ENCODE results near the gene ROS1.

The ROS1 gene

GRCh38 chr6:117441824-117442264 is 16.1 kb upstream of the ROS1 start:
- Histone ChIP-seq H3K23ac (ENCODE audit: low read length in 2 of 2) (no peak overlapping the region), H2BK120ac (ENCODE audit: low read depth, low read length) (no peak overlapping the region), H3K4ac (ENCODE audit: low read depth in 1 of 2, low read length in 2 of 2) (no peak overlapping the region), H2BK15ac (ENCODE audit: low read depth, poor library complexity, severe bottlenecking) (no peak overlapping the region), H3K9ac (ENCODE audit: low read length) (peak overlapping the region; percentile 27), H4K8ac (ENCODE audit: low read length) (no peak overlapping the region), H3K9me3 (ENCODE audit: control insufficient read depth, low read length) (peaks cover 12% of the 10 kb centered on the region), H4K91ac (ENCODE audit: low read length) (no peak overlapping the region), H3K14ac (ENCODE audit: low read length in 2 of 2) (no peak overlapping the region), H3K36me3 (ENCODE audit: control insufficient read depth in 1 of 2, insufficient read depth in 2 of 2, low read depth in 1 of 2, low read length in 2 of 2) (no peaks in the 10 kb centered on the region), H3K27ac (ENCODE audit: low read length, poor library complexity, severe bottlenecking) (no peak overlapping the region), H2AK5ac (ENCODE audit: low read length, severe bottlenecking) (no peak overlapping the region), H3K4me2 (ENCODE audit: low read length, poor library complexity, severe bottlenecking) (no peak overlapping the region), H2BK5ac (ENCODE audit: low read depth, low read length, poor library complexity, severe bottlenecking) (no peak overlapping the region), H2AFZ (ENCODE audit: low read depth, low read length) (no peak overlapping the region), H3K4me1 (ENCODE audit: control insufficient read depth, insufficient read depth, low read depth, low read length) (no peaks in the 10 kb centered on the region), H3K27me3 (ENCODE audit: control insufficient read depth in 1 of 2, insufficient read depth in 1 of 2, low read length in 2 of 2) (no peaks in the 10 kb centered on the region), H2BK12ac (ENCODE audit: low read length in 2 of 2) (no peak overlapping the region), H3K18ac (ENCODE audit: low read depth in 1 of 2, low read length in 2 of 2) (no peak overlapping the region), H3K79me1 (replicated peaks; ENCODE audit: low read length, poor library complexity, severe bottlenecking) (no peaks in the 10 kb centered on the region), H3K4me3 (ENCODE audit: insufficient read depth in 1 of 2, low read depth in 1 of 2, low read length in 2 of 2) (no peak overlapping the region)
- peak; percentile 25 for DNase-seq
- 87% methylated on average over 1 of the region's 2 CpGs for WGBS

GRCh38 chr6:117440706-117441525 is 15.2 kb upstream of the ROS1 start:
- H3K9me3 ChIP-seq (ENCODE audit: control insufficient read depth, low read length): peaks cover 12% of the 10 kb centered on the region
- H2AFZ ChIP-seq (ENCODE audit: low read depth, low read length): no peak overlapping the region
- H3K4me1 ChIP-seq (ENCODE audit: control insufficient read depth, insufficient read depth, low read depth, low read length): no peaks in the 10 kb centered on the region
- H3K18ac ChIP-seq (ENCODE audit: low read depth in 1 of 2, low read length in 2 of 2): no peak overlapping the region
- no peak overlapping the region for H3K23ac ChIP-seq (ENCODE audit: low read length in 2 of 2)
- H3K36me3 ChIP-seq (ENCODE audit: control insufficient read depth in 1 of 2, insufficient read depth in 2 of 2, low read depth in 1 of 2, low read length in 2 of 2): no peaks in the 10 kb centered on the region
- no peak overlapping the region for H3K4ac ChIP-seq (ENCODE audit: low read depth in 1 of 2, low read length in 2 of 2)
- H3K4me3 ChIP-seq (ENCODE audit: insufficient read depth in 1 of 2, low read depth in 1 of 2, low read length in 2 of 2): no peak overlapping the region
- no peak overlapping the region for H4K8ac ChIP-seq (ENCODE audit: low read length)
- H2AK5ac ChIP-seq (ENCODE audit: low read length, severe bottlenecking): no peak overlapping the region
- no peak overlapping the region for H2BK12ac ChIP-seq (ENCODE audit: low read length in 2 of 2)
- H3K4me2 ChIP-seq (ENCODE audit: low read length, poor library complexity, severe bottlenecking): no peak overlapping the region
- H3K14ac ChIP-seq (ENCODE audit: low read length in 2 of 2): no peak overlapping the region
- peak overlapping the region; percentile 27 for H3K9ac ChIP-seq (ENCODE audit: low read length)
- no peak overlapping the region for H2BK15ac ChIP-seq (ENCODE audit: low read depth, poor library complexity, severe bottlenecking)
- no peaks in the 10 kb centered on the region for H3K27me3 ChIP-seq (ENCODE audit: control insufficient read depth in 1 of 2, insufficient read depth in 1 of 2, low read length in 2 of 2)
- no peak overlapping the region for H2BK120ac ChIP-seq (ENCODE audit: low read depth, low read length)
- DNase-seq: peak; percentile 89
- 25% methylated on average over 1 of the region's 2 CpGs for WGBS
- H4K91ac ChIP-seq (ENCODE audit: low read length): no peak overlapping the region
- no peaks in the 10 kb centered on the region for H3K79me1 ChIP-seq (replicated peaks; ENCODE audit: low read length, poor library complexity, severe bottlenecking)
- H3K27ac ChIP-seq (ENCODE audit: low read length, poor library complexity, severe bottlenecking): peak overlapping the region; percentile 32
- no peak overlapping the region for H2BK5ac ChIP-seq (ENCODE audit: low read depth, low read length, poor library complexity, severe bottlenecking)

- Histone ChIP-seq H3K14ac (ENCODE audit: low read length in 2 of 2) (no peak overlapping the region), H3K4ac (ENCODE audit: low read depth in 1 of 2, low read length in 2 of 2) (no peak overlapping the region), H3K79me1 (replicated peaks; ENCODE audit: low read length, poor library complexity, severe bottlenecking) (no peaks in the 10 kb centered on the region), H3K18ac (ENCODE audit: low read depth in 1 of 2, low read length in 2 of 2) (no peak overlapping the region), H3K27me3 (ENCODE audit: control insufficient read depth in 1 of 2, insufficient read depth in 1 of 2, low read length in 2 of 2) (no peaks in the 10 kb centered on the region), H3K4me3 (ENCODE audit: insufficient read depth in 1 of 2, low read depth in 1 of 2, low read length in 2 of 2) (no peak overlapping the region), H2BK5ac (ENCODE audit: low read depth, low read length, poor library complexity, severe bottlenecking) (no peak overlapping the region), H4K8ac (ENCODE audit: low read length) (no peak overlapping the region), H3K9ac (ENCODE audit: low read length) (no peak overlapping the region), H2AFZ (ENCODE audit: low read depth, low read length) (no peak overlapping the region), H3K4me1 (ENCODE audit: control insufficient read depth, insufficient read depth, low read depth, low read length) (no peaks in the 10 kb centered on the region), H3K27ac (ENCODE audit: low read length, poor library complexity, severe bottlenecking) (no peak overlapping the region), H3K9me3 (ENCODE audit: control insufficient read depth, low read length) (no peaks in the 10 kb centered on the region), H2BK15ac (ENCODE audit: low read depth, poor library complexity, severe bottlenecking) (no peak overlapping the region), H3K23ac (ENCODE audit: low read length in 2 of 2) (no peak overlapping the region), H2BK120ac (ENCODE audit: low read depth, low read length) (no peak overlapping the region), H3K4me2 (ENCODE audit: low read length, poor library complexity, severe bottlenecking) (no peak overlapping the region), H2AK5ac (ENCODE audit: low read length, severe bottlenecking) (no peak overlapping the region), H3K36me3 (ENCODE audit: control insufficient read depth in 1 of 2, insufficient read depth in 2 of 2, low read depth in 1 of 2, low read length in 2 of 2) (no peaks in the 10 kb centered on the region), H4K91ac (ENCODE audit: low read length) (no peak overlapping the region), H2BK12ac (ENCODE audit: low read length in 2 of 2) (no peak overlapping the region)
- DNase-seq: no peak
- WGBS: 100% methylated on average over 1 of the region's 1 CpG
Observed at GRCh38 chr6:117432273-117432672, 6.5 kb upstream of the ROS1 start.

GRCh38 chr6:117423754-117424153 is 2.0 kb downstream of the ROS1 start:
- H3K14ac ChIP-seq (ENCODE audit: low read length in 2 of 2): no peak overlapping the region
- no peak overlapping the region for H2AFZ ChIP-seq (ENCODE audit: low read depth, low read length)
- H3K9me3 ChIP-seq (ENCODE audit: control insufficient read depth, low read length): no peaks in the 10 kb centered on the region
- no peaks in the 10 kb centered on the region for H3K4me1 ChIP-seq (ENCODE audit: control insufficient read depth, insufficient read depth, low read depth, low read length)
- H3K36me3 ChIP-seq (ENCODE audit: control insufficient read depth in 1 of 2, insufficient read depth in 2 of 2, low read depth in 1 of 2, low read length in 2 of 2): no peaks in the 10 kb centered on the region
- H3K27ac ChIP-seq (ENCODE audit: low read length, poor library complexity, severe bottlenecking): no peak overlapping the region
- H3K4ac ChIP-seq (ENCODE audit: low read depth in 1 of 2, low read length in 2 of 2): no peak overlapping the region
- no peak overlapping the region for H3K4me3 ChIP-seq (ENCODE audit: insufficient read depth in 1 of 2, low read depth in 1 of 2, low read length in 2 of 2)
- H3K9ac ChIP-seq (ENCODE audit: low read length): no peak overlapping the region
- H4K8ac ChIP-seq (ENCODE audit: low read length): no peak overlapping the region
- H2BK5ac ChIP-seq (ENCODE audit: low read depth, low read length, poor library complexity, severe bottlenecking): no peak overlapping the region
- DNase-seq: no peak
- H3K23ac ChIP-seq (ENCODE audit: low read length in 2 of 2): no peak overlapping the region
- H3K4me2 ChIP-seq (ENCODE audit: low read length, poor library complexity, severe bottlenecking): no peak overlapping the region
- no peak overlapping the region for H2BK120ac ChIP-seq (ENCODE audit: low read depth, low read length)
- H3K18ac ChIP-seq (ENCODE audit: low read depth in 1 of 2, low read length in 2 of 2): no peak overlapping the region
- H2BK12ac ChIP-seq (ENCODE audit: low read length in 2 of 2): no peak overlapping the region
- no peak overlapping the region for H4K91ac ChIP-seq (ENCODE audit: low read length)
- H3K79me1 ChIP-seq (replicated peaks; ENCODE audit: low read length, poor library complexity, severe bottlenecking): no peaks in the 10 kb centered on the region
- WGBS: 76% methylated on average over 1 of the region's 3 CpGs
- H3K27me3 ChIP-seq (ENCODE audit: control insufficient read depth in 1 of 2, insufficient read depth in 1 of 2, low read length in 2 of 2): peaks cover 0 to 4% of the 10 kb centered on the region in 2 experiments
- no peak overlapping the region for H2AK5ac ChIP-seq (ENCODE audit: low read length, severe bottlenecking)
- H2BK15ac ChIP-seq (ENCODE audit: low read depth, poor library complexity, severe bottlenecking): no peak overlapping the region
